Fibroblast of lung (primary cell): ENCODE results near the gene TSPAN1. TPM values are rescaled to one million over a fixed set of nuclear protein-coding genes. Genes with fewer than 3 reads are reported as not detected.

Experiments used
- DNase-seq, 2 donors: peaks; one replicate each; pipeline versions ENCODE4 v3.0.0 to v3.0.0-alpha.2; 2010; ENCODE audit warnings: low read depth in 2 of 2
- H2AFZ ChIP-seq: 2 replicates; pipeline ENCODE4 v1.5.1; 2012; ENCODE audit warnings: low read length, control low read depth, inconsistent platforms
- H3K27ac ChIP-seq: 2 replicates; pipeline ENCODE4 v1.5.1; 2011; ENCODE audit warnings: low read length, control low read depth; ENCODE audit not compliant: insufficient read depth
- H3K27me3 ChIP-seq: 2 replicates; pipeline ENCODE4 v1.5.1; 2011; ENCODE audit warnings: mild to moderate bottlenecking, low read length; ENCODE audit not compliant: control insufficient read depth, insufficient read depth
- H3K36me3 ChIP-seq: 2 replicates; pipeline ENCODE4 v1.5.1; 2011; ENCODE audit warnings: low read length; ENCODE audit not compliant: control insufficient read depth, insufficient read depth
- H3K4me1 ChIP-seq: 2 replicates; pipeline ENCODE4 v1.5.1; 2011; ENCODE audit warnings: low read length; ENCODE audit not compliant: control insufficient read depth, insufficient read depth; ENCODE audit errors: extremely low read depth
- H3K4me2 ChIP-seq: 2 replicates; pipeline ENCODE4 v1.5.1; 2011; ENCODE audit warnings: low read length, control low read depth; ENCODE audit not compliant: insufficient read depth; ENCODE audit errors: extremely low read depth
- H3K4me3 ChIP-seq, 4 experiments: fragments of 200-600 bp in 1 of 4; sonication (generic) in 1 of 4; replicated peaks in 1 of 4; 2 replicates each; pipeline ENCODE4 v1.5.1; 2011 to 2016; ENCODE audit warnings: low read length in 4 of 4, low read depth in 3 of 4, mild to moderate bottlenecking in 3 of 4, control low read depth in 2 of 4, inconsistent platforms in 1 of 4, mixed read lengths in 1 of 4; ENCODE audit not compliant: insufficient read depth in 1 of 4; ENCODE audit errors: control extremely low read depth in 1 of 4
- H3K79me2 ChIP-seq: 2 replicates; pipeline ENCODE4 v1.5.1; 2012; ENCODE audit warnings: mild to moderate bottlenecking, low read length, inconsistent platforms; ENCODE audit not compliant: control insufficient read depth, insufficient read depth
- H3K9ac ChIP-seq: 2 replicates; pipeline ENCODE4 v1.5.1; 2011; ENCODE audit warnings: mild to moderate bottlenecking, low read length, control low read depth; ENCODE audit not compliant: insufficient read depth
- H3K9me3 ChIP-seq: 2 replicates; pipeline ENCODE4 v1.5.1; 2012; ENCODE audit warnings: low read depth, low read length; ENCODE audit not compliant: control insufficient read depth, insufficient read depth
- H4K20me1 ChIP-seq: 2 replicates; pipeline ENCODE4 v1.5.1; 2011; ENCODE audit warnings: low read length; ENCODE audit not compliant: control insufficient read depth, insufficient read depth; ENCODE audit errors: extremely low read depth
- CTCF ChIP-seq, 2 donors: IDR thresholded peaks in 1 of 2; conservative IDR thresholded peaks in 1 of 2; 1 replicate in 1 of 2; 2 replicates in 1 of 2; pipeline ENCODE4 v1.5.1; 2011 to 2012; ENCODE audit warnings: low read length in 2 of 2, control low read depth in 1 of 2, inconsistent platforms in 1 of 2, low read depth in 1 of 2, mild to moderate bottlenecking in 1 of 2
- EZH2 ChIP-seq: IDR thresholded peaks from 2 replicates; pipeline ENCODE4 v1.5.1; 2012; ENCODE audit warnings: low read length, control low read depth, mild to moderate bottlenecking; ENCODE audit errors: missing control alignments
- polyA plus RNA-seq, 2 donors: library from polyadenylated mRNA; depleted of rRNA in 1 of 2; stranded (reverse) in 1 of 2; unstranded in 1 of 2; fragments of >200 nt; gene quantifications; 2 replicates each; pipeline ENCODE4 v1.2.1, GENCODE V29; 2011 to 2012; ENCODE audit warnings: missing spikeins in 1 of 2
- total RNA-seq: library from RNA; depleted of rRNA; stranded (reverse); fragments of >200 nt; gene quantifications from 2 replicates; pipeline ENCODE4 v1.2.1, GENCODE V29; 2014

Gene TSPAN1
- total and polyA plus RNA-seq, 2 donors (not counting 1 experiment from before 2014, with no cell fraction given): 0.17 to 0.94 TPM

GRCh38 chr1:46197964-46198811, 23.3 kb downstream of the TSPAN1 start, which contains the start of gene POMGNT1:
Gene POMGNT1 (minus strand): TSS chr1:46198434. CDS start chr1:46197821, 613 bp downstream.
- H3K4me2 ChIP-seq: peak within 1 kb of the TSS; percentile 95
- TF ChIP-seq CTCF (conservative IDR thresholded peaks at IDR 0.05 in 1 of 2, IDR thresholded peaks at IDR 0.05 in 1 of 2; ENCODE audit: low read depth in 1 of 2, low read length in 2 of 2) (peak in 1 of 2 donors; percentile 18), EZH2 (no peak)
- peak within 1 kb of the TSS; percentile 98 for H2AFZ ChIP-seq
- peak within 1 kb of the TSS; percentile 81 for H3K9ac ChIP-seq
- no peaks in the 10 kb centered on the region for H3K27me3 ChIP-seq
- H3K4me1 ChIP-seq: peaks cover 2% of the 10 kb centered on the region
- H3K9me3 ChIP-seq: no peaks in the 10 kb centered on the region
- H3K27ac ChIP-seq: peak within 1 kb of the TSS; percentile 48
- peak; percentile 46 to 58 for DNase-seq
- H3K36me3 ChIP-seq: peaks cover 12% of the 10 kb centered on the region
- H3K79me2 ChIP-seq: peaks cover 2% of the 10 kb centered on the region
- no peaks in the 10 kb centered on the region for H4K20me1 ChIP-seq
- peak within 1 kb of the TSS; percentile 80 to 91 (median 90) for H3K4me3 ChIP-seq

GRCh38 chr1:46199233-46199749, 24.4 kb downstream of the TSPAN1 start:
- Histone ChIP-seq H2AFZ (no peak overlapping the region), H3K9me3 (no peaks in the 10 kb centered on the region), H3K27ac (no peak overlapping the region), H3K4me2 (peak overlapping the region; percentile 29), H3K4me1 (peaks cover 2% of the 10 kb centered on the region), H4K20me1 (no peaks in the 10 kb centered on the region), H3K27me3 (no peaks in the 10 kb centered on the region), H3K4me3 (peak overlapping the region in 3 of 4 experiments; percentile 11 to 91 (median 16)), H3K79me2 (peaks cover 2% of the 10 kb centered on the region), H3K36me3 (peaks cover 10% of the 10 kb centered on the region), H3K9ac (no peak overlapping the region)
- no peak for DNase-seq
- no peak for TF ChIP-seq CTCF (conservative IDR thresholded peaks at IDR 0.05 in 1 of 2, IDR thresholded peaks at IDR 0.05 in 1 of 2; ENCODE audit: low read depth in 1 of 2, low read length in 2 of 2)
- TF ChIP-seq EZH2: no peak

GRCh38 chr1:46203738-46204405, 29.0 kb downstream of the TSPAN1 start:
- peak overlapping the region; percentile 60 for H3K9ac ChIP-seq
- peak overlapping the region; percentile 63 to 97 (median 92) for H3K4me3 ChIP-seq
- H4K20me1 ChIP-seq: no peaks in the 10 kb centered on the region
- no peaks in the 10 kb centered on the region for H3K4me1 ChIP-seq
- H3K79me2 ChIP-seq: no peaks in the 10 kb centered on the region
- no peak for TF ChIP-seq EZH2
- TF ChIP-seq CTCF (conservative IDR thresholded peaks at IDR 0.05 in 1 of 2, IDR thresholded peaks at IDR 0.05 in 1 of 2; ENCODE audit: low read depth in 1 of 2, low read length in 2 of 2): no peak
- H3K27me3 ChIP-seq: no peaks in the 10 kb centered on the region
- H3K9me3 ChIP-seq: no peaks in the 10 kb centered on the region
- H3K4me2 ChIP-seq: peak overlapping the region; percentile 80
- no peak for DNase-seq
- no peaks in the 10 kb centered on the region for H3K36me3 ChIP-seq
- H3K27ac ChIP-seq: no peak overlapping the region
- H2AFZ ChIP-seq: peak overlapping the region; percentile 77
